Muscle of back (tissue), 11 donors: ENCODE measurements around the gene TIGD2. TPM values are rescaled to one million over a fixed set of nuclear protein-coding genes. Genes with fewer than 3 reads are reported as not detected.

Experiments used
- DNase-seq, 3 donors: peaks; one replicate each; pipeline versions ENCODE4 v3.0.0 to v3.0.0-alpha.2; 2013
- polyA plus RNA-seq, 10 donors: library from polyadenylated mRNA; unstranded; fragments of 120-200 nt; gene quantifications; one replicate each; pipeline ENCODE4 v1.2.1, GENCODE V29; 2013; ENCODE audit not compliant: insufficient read length in 10 of 10

Gene TIGD2
- polyA plus RNA-seq, 10 donors = 4.8 to 7.0 (median 5.7) TPM

GRCh38 chr4:89158884-89159503 is 47.7 kb downstream of the TIGD2 start:
- peak; percentile 41 to 69 (median 44) for DNase-seq

GRCh38 chr4:89160806-89161205 is 49.5 kb downstream of the TIGD2 start:
- DNase-seq = no peak

- no peak for DNase-seq
Observed at GRCh38 chr4:89161841-89162240, 50.5 kb downstream of the TIGD2 start.

GRCh38 chr4:89162496-89162895 is 51.2 kb downstream of the TIGD2 start:
- DNase-seq = no peak

- no peak for DNase-seq
Observed at GRCh38 chr4:89162987-89163386, 51.7 kb downstream of the TIGD2 start.

- DNase-seq = no peak
Observed at GRCh38 chr4:89164400-89164799, 53.1 kb downstream of the TIGD2 start.

Other genes starting within 250 kb of the TIGD2 start
- 10 to 100 TPM; 22.5 to 41.7 (median 31.6) TPM for gene FAM13A, start 54.3 kb upstream of the TIGD2 start, polyA plus RNA-seq
- 1 to 10 TPM; 2.4 to 5.0 (median 4.0) TPM for gene GPRIN3, start 196.3 kb downstream of the TIGD2 start, polyA plus RNA-seq